GM12878 (cell line): ENCODE measurements around the gene SLC51A. TPM values are rescaled to one million over a fixed set of nuclear protein-coding genes. Genes with fewer than 3 reads are reported as not detected.
A peak's percentile ranks its signal among the peaks of the same experiment; 100 is the strongest.

Experiments
- ATF7 ChIP-seq: fragments of 450-650 bp; IDR thresholded peaks from 2 replicates; pipeline ENCODE4 v1.6.1; 2016; ENCODE audit warnings: low read depth, mild to moderate bottlenecking
- CBX3 ChIP-seq: fragments of 200-600 bp; sonication (generic); IDR thresholded peaks from 2 replicates; pipeline ENCODE4 v1.6.1; 2016; ENCODE audit warnings: low read depth, borderline replicate concordance
- CHD1 ChIP-seq: IDR thresholded peaks from 2 replicates; pipeline ENCODE4 v1.6.1; 2012; ENCODE audit warnings: low read depth, low read length, improper control_type of control experiment
- CHD4 ChIP-seq: fragments of 200-600 bp; sonication (generic); IDR thresholded peaks from 2 replicates; pipeline ENCODE4 v1.6.1; 2016; ENCODE audit warnings: mild to moderate bottlenecking
- FOXM1 ChIP-seq: IDR thresholded peaks from 2 replicates; pipeline ENCODE4 v1.6.1; 2012; ENCODE audit warnings: low read depth, mild to moderate bottlenecking, inconsistent platforms, low read length, moderate library complexity
- GATAD2B ChIP-seq: fragments of 450-650 bp; conservative IDR thresholded peaks from 2 replicates; pipeline ENCODE4 v1.6.1; 2017; ENCODE audit warnings: low read depth, mild to moderate bottlenecking, moderate library complexity
- HDAC2 ChIP-seq: fragments of 200-600 bp; sonication (generic); IDR thresholded peaks from 2 replicates; pipeline ENCODE4 v1.6.1; 2017
- IKZF2 ChIP-seq, 2 experiments: fragments of 450-650 bp; IDR thresholded peaks; 2 replicates each; pipeline ENCODE4 v1.6.1; 2017; ENCODE audit warnings: mild to moderate bottlenecking in 2 of 2, moderate library complexity in 2 of 2
- LARP7 ChIP-seq: fragments of 450-650 bp; IDR thresholded peaks from 2 replicates; pipeline ENCODE4 v1.6.1; 2017; ENCODE audit warnings: mild to moderate bottlenecking
- NFIC ChIP-seq: IDR thresholded peaks from 2 replicates; pipeline ENCODE4 v1.6.1; 2012; ENCODE audit warnings: low read depth, mild to moderate bottlenecking, inconsistent platforms, low read length, moderate library complexity
- NFYA ChIP-seq: IDR thresholded peaks from 2 replicates; pipeline ENCODE4 v1.6.1; 2011; ENCODE audit warnings: low read depth, mild to moderate bottlenecking, low read length, improper control_type of control experiment, borderline replicate concordance
- RB1 ChIP-seq: fragments of 450-650 bp; formaldehyde crosslinking; IDR thresholded peaks from 2 replicates; pipeline ENCODE4 v1.6.1; 2017; ENCODE audit warnings: mild to moderate bottlenecking, borderline replicate concordance
- SMAD5 ChIP-seq: IDR thresholded peaks from 2 replicates; pipeline ENCODE4 v1.6.1; 2016; ENCODE audit warnings: antibody characterized with exemption, low read depth
- STAT1 ChIP-seq: fragments of 450-650 bp; conservative IDR thresholded peaks from 2 replicates; pipeline ENCODE4 v1.6.1; 2014; ENCODE audit warnings: antibody characterized with exemption, mild to moderate bottlenecking
- TAF1 ChIP-seq: IDR thresholded peaks from 2 replicates; pipeline ENCODE4 v1.6.1; 2011; ENCODE audit warnings: mild to moderate bottlenecking, low read depth, low read length, borderline replicate concordance
- WRNIP1 ChIP-seq: IDR thresholded peaks from 2 replicates; pipeline ENCODE4 v1.6.1; 2011; ENCODE audit warnings: low read depth, low read length, improper control_type of control experiment, borderline replicate concordance
- YBX1 ChIP-seq: fragments of 450-650 bp; IDR thresholded peaks from 2 replicates; pipeline ENCODE4 v1.6.1; 2016; ENCODE audit warnings: antibody characterized with exemption
- ZNF274 ChIP-seq: IDR thresholded peaks from one replicate; pipeline ENCODE4 v1.8.0; 2011; ENCODE audit not compliant: insufficient read length, insufficient read depth
- polyA plus RNA-seq, 11 experiments: library from polyadenylated mRNA; depleted of rRNA in 4 of 11; unstranded in 6 of 11; stranded (reverse) in 5 of 11; fragments of >200 nt; fragmentation: Nextera tagmentation in 4 of 11; fragmentation: Illumina TruSeq in 1 of 11; extraction: Ambion mirVana in 4 of 11; extraction: Trizol in 1 of 11; gene quantifications; 1 replicate in 1 of 11; 2 replicates in 10 of 11; pipeline versions ENCODE4 v1.2.1 to v1.2.3, GENCODE V29; 2011 to 2016; ENCODE audit warnings: inconsistent platforms in 2 of 11, missing spikeins in 2 of 11, low read depth in 1 of 11
- total RNA-seq, 4 experiments: library from RNA; depleted of rRNA in 3 of 4; stranded (reverse); fragments of >200 nt in 3 of 4; fragmentation: Illumina TruSeq in 1 of 4; extraction: Trizol in 1 of 4; gene quantifications; 2 replicates each; pipeline versions ENCODE4 v1.2.1 to v1.2.3, GENCODE V29; 2013 to 2021
- TF ChIP-seq, protein P1 (sequence below): fragments of 450-650 bp; IDR thresholded peaks from 2 replicates; pipeline ENCODE4 v1.6.1; 2017; ENCODE audit warnings: mild to moderate bottlenecking, low read depth, inconsistent platforms; ENCODE audit not compliant: poor library complexity, severe bottlenecking
- TF ChIP-seq, protein P2 (sequence below): fragments of 450-650 bp; formaldehyde crosslinking; IDR thresholded peaks from 2 replicates; pipeline ENCODE4 v1.5.0; 2022; ENCODE audit warnings: mild to moderate bottlenecking, missing genetic modification characterization
- TF ChIP-seq, protein P3 (sequence below): fragments of 450-650 bp; IDR thresholded peaks from 2 replicates; pipeline ENCODE4 v1.6.1; 2017; ENCODE audit warnings: mild to moderate bottlenecking, moderate library complexity

Gene SLC51A
- total and polyA plus RNA-seq, 10 of the 15 experiments (the other 5 are each of a cell fraction or from before 2014, with no cell fraction given): 0.99 to 3.9 (median 2.2) TPM; not detected in 6

DNA sequence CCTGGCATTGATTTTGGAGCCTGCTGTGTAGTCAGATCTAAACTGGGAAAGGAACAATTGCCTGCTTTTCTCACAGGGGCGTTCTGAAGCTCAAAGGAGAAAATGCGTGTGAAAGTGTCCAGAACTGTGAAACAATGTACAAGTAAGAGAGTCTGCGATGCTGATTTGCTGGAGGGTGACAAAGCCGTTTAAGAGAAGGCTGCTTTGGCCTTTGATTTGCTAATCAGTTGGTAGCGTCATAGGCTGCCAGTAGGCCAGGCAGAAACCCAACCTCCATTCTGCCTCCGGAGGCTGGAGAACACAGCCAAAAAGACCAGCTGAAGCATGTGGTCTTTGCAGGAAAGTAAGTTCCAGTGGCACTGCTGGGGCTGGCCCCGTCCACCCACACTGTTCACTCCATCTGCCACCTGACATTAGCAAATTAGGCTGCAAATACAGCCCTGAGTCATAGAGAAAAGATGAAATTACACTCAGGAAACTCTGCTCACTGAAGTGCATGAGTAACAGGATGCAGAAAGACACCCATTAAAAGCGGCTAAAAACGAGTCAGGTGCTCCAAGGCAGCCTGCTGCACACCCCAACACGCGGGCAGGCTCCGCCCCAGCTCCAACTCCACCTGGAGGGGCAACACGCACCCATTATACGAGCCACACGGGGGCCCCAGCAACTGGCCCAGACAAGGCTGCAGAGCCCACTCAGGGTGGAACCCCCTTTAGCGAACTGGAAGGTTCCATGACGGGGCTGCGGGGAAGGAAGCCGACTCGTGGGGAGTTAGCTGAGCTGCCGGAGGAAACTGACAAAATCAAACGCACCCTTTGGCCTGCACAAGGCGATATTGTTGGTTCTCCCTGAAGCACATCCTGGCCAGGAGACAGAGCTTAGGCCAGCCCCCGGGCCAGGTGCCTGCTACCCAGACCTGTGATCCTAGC lies 36.7 kb upstream of the SLC51A start (continued):
- no peak for TF ChIP-seq ZNF274
- no peak for TF ChIP-seq NFYA
- TF ChIP-seq, protein P1, sequence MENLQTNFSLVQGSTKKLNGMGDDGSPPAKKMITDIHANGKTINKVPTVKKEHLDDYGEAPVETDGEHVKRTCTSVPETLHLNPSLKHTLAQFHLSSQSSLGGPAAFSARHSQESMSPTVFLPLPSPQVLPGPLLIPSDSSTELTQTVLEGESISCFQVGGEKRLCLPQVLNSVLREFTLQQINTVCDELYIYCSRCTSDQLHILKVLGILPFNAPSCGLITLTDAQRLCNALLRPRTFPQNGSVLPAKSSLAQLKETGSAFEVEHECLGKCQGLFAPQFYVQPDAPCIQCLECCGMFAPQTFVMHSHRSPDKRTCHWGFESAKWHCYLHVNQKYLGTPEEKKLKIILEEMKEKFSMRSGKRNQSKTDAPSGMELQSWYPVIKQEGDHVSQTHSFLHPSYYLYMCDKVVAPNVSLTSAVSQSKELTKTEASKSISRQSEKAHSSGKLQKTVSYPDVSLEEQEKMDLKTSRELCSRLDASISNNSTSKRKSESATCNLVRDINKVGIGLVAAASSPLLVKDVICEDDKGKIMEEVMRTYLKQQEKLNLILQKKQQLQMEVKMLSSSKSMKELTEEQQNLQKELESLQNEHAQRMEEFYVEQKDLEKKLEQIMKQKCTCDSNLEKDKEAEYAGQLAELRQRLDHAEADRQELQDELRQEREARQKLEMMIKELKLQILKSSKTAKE: peak; percentile 91
- TF ChIP-seq CHD1: peak; percentile 92; the same call in 1 of the 2 replicates
- peak; percentile 92 for TF ChIP-seq ATF7
- no peak for TF ChIP-seq CHD4
- TF ChIP-seq WRNIP1: no peak
- peak; percentile 18; the same call in 1 of the 2 replicates for TF ChIP-seq TAF1
- peak; percentile 97 for TF ChIP-seq FOXM1
- no peak for TF ChIP-seq YBX1
- TF ChIP-seq, protein P2, sequence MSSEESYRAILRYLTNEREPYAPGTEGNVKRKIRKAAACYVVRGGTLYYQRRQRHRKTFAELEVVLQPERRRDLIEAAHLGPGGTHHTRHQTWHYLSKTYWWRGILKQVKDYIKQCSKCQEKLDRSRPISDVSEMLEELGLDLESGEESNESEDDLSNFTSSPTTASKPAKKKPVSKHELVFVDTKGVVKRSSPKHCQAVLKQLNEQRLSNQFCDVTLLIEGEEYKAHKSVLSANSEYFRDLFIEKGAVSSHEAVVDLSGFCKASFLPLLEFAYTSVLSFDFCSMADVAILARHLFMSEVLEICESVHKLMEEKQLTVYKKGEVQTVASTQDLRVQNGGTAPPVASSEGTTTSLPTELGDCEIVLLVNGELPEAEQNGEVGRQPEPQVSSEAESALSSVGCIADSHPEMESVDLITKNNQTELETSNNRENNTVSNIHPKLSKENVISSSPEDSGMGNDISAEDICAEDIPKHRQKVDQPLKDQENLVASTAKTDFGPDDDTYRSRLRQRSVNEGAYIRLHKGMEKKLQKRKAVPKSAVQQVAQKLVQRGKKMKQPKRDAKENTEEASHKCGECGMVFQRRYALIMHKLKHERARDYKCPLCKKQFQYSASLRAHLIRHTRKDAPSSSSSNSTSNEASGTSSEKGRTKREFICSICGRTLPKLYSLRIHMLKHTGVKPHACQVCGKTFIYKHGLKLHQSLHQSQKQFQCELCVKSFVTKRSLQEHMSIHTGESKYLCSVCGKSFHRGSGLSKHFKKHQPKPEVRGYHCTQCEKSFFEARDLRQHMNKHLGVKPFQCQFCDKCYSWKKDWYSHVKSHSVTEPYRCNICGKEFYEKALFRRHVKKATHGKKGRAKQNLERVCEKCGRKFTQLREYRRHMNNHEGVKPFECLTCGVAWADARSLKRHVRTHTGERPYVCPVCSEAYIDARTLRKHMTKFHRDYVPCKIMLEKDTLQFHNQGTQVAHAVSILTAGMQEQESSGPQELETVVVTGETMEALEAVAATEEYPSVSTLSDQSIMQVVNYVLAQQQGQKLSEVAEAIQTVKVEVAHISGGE: no peak
- TF ChIP-seq HDAC2: 0 out of 2 replicates have a peak, but pooled peaks have one; percentile 28
- no peak; the same call in 1 of the 2 replicates for TF ChIP-seq SMAD5
- TF ChIP-seq STAT1: no peak; the same call in 1 of the 2 replicates
- 0 out of 2 replicates have a peak, but pooled peaks have one; percentile 28 for TF ChIP-seq LARP7
- peak; percentile 91 for TF ChIP-seq GATAD2B
- TF ChIP-seq CBX3: no peak
- TF ChIP-seq, protein P3, sequence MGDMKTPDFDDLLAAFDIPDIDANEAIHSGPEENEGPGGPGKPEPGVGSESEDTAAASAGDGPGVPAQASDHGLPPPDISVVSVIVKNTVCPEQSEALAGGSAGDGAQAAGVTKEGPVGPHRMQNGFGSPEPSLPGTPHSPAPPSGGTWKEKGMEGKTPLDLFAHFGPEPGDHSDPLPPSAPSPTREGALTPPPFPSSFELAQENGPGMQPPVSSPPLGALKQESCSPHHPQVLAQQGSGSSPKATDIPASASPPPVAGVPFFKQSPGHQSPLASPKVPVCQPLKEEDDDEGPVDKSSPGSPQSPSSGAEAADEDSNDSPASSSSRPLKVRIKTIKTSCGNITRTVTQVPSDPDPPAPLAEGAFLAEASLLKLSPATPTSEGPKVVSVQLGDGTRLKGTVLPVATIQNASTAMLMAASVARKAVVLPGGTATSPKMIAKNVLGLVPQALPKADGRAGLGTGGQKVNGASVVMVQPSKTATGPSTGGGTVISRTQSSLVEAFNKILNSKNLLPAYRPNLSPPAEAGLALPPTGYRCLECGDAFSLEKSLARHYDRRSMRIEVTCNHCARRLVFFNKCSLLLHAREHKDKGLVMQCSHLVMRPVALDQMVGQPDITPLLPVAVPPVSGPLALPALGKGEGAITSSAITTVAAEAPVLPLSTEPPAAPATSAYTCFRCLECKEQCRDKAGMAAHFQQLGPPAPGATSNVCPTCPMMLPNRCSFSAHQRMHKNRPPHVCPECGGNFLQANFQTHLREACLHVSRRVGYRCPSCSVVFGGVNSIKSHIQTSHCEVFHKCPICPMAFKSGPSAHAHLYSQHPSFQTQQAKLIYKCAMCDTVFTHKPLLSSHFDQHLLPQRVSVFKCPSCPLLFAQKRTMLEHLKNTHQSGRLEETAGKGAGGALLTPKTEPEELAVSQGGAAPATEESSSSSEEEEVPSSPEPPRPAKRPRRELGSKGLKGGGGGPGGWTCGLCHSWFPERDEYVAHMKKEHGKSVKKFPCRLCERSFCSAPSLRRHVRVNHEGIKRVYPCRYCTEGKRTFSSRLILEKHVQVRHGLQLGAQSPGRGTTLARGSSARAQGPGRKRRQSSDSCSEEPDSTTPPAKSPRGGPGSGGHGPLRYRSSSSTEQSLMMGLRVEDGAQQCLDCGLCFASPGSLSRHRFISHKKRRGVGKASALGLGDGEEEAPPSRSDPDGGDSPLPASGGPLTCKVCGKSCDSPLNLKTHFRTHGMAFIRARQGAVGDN: peak; percentile 92
- TF ChIP-seq IKZF2 (IDR thresholded peaks at IDR 0.05): peak; percentile 83 to 94
- peak; percentile 96 for TF ChIP-seq NFIC
- peak; percentile 56; the same call in 1 of the 2 replicates for TF ChIP-seq RB1
